ENCODE results near the gene OR52K2.
"Not testable (repeated sequence)": the region's sequence is repeated elsewhere in the genome, so short reads cannot be mapped to it uniquely, and the experiment has no call there.

Gene OR52K2
- 0 reads per million in 4 experiments for total RNA-seq

DNA sequence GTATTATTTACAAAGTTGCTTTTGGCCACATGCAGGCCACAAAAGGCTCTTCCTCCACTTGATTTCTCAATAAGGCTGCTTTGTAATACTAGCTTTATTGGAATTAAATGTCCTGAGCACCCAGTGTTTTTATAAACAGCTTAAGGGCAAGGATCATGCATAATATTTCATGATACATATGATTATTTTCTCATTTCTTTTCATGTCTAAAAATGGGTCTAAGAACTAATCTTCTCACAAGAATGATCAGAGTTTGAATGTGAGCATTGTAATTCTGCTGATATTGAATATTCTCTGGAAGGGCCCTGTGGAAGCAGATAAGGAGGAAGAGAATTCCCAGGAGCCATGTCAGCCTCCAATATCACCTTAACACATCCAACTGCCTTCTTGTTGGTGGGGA, at the start of gene OR52K2:
TSS of gene OR52K2 (plus strand) at position 301 of the 400 bp plus-strand sequence. CDS start at position 346, 45 bp downstream.
- DNase-seq = no peak

DNA sequence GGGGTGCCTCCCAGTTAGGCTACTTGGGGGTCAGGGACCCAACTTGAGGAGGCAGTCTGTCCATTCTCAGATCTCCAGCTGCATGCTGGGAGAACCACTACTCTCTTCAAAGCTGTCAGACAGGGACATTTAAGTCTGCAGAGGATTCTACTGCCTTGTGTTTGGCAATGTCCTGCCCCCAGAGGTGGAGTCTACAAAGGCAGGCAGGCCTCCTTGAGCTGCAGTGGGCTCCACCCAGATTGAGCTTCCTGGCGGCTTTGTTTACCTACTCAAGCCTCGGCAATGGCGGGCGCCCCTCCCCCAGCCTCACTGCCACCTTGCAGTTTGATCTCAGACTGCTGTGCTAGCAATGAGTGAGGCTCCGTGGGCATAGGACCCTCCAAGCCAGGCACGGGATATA, 42.9 kb upstream of the OR52K2 start:
- DNase-seq = not testable (repeated sequence)

- no peak for DNase-seq
Observed at GRCh38 chr11:4416306-4416705, 32.8 kb upstream of the OR52K2 start.

DNA sequence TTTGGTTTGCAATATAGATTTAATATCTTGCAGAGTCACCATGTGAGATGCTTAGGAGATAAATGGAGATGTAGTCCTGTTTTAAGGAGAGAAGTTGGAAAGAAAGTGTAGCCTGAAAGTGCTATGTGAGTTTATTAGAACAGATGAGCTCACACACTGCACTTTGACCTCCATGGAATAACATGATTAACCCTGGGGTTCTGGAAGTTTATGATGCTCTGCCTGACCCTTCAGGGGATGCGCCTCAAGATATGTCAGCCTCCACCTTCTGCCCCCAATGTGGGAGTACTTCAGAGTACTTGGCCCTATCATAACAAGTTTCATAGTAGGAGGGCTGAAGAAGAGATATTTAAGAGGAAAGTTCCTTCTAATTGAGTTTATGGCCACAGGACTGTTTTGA, 32.3 kb upstream of the OR52K2 start:
- no peak for DNase-seq

- DNase-seq = no peak
Observed at GRCh38 chr11:4418403-4418802, 30.7 kb upstream of the OR52K2 start.

DNA sequence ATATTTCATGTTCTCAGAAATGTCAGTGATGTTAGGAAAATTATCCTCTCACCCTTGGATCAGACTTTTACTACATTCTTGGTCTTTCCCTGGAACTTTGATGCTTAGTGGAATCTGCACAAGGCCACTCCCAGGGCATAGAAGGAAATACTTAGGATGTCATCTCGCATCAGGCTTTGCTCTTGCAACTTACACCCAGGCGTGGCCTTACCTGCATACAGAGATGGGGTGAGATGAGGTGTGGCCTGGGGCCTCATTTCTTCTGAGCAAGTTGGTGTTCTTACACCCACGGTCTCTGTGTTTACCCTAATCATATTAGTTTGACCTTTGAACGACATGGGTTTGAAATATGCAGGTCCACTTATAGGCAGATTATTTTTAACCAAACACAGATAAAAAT, 19.0 kb upstream of the OR52K2 start:
- no peak for DNase-seq

- no peak for DNase-seq
Observed at GRCh38 chr11:4433856-4434255, 15.2 kb upstream of the OR52K2 start.

- no peak for DNase-seq
Observed at GRCh38 chr11:4436411-4436810, 12.7 kb upstream of the OR52K2 start.

DNA sequence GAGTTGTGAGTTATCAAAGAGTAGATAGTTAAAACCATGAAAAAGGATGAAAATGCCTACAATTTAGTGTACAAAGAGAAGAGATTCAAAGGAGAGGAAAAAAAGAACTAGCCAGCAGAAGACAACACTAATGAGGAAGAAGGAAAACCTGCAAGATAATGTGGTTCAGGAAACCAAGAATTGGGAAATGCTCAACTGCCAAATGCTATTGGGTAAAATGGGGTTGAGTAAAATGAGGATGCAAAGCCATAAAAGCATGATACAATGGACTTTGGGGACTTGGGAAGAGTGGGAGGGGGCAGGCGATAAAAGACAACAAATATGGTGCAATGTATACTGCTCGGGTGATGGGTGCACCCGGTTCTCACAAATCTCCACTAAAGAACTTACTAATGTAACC, 7.6 kb upstream of the OR52K2 start:
- DNase-seq = no peak

DNA sequence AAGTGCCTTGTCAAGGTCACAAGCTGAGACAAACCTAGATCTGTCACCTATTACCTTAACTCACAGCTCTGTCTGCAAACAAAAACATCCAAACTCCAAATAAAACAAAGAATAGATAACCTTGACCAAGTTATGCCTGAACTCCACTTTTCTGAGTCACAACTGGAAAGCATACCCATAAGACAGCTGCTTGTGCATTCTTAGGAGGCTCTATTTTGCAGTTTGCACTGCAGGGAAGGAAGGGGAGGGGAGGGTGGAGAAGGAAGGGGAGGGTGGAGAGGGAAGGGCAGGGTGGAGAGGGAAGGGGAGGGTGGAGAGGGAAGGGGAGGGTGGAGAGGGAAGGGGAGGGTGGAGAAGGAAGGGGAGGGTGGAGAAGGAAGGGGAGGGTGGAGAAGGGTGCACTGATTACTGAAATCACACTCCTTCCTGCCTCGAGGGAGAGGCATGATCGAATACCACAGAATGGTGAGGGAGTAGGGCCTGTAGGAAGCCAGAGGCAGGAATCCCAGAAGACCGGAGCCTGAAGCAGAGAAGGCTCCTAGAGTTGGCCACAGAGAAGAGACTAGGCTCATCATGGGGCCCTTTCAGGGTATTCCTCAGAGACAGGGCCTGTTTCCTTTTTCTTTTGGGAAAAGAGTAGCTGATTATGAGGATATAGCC, 5.7 kb upstream of the OR52K2 start:
- no peak for DNase-seq

- no peak for DNase-seq
Observed at GRCh38 chr11:4453118-4453517, 4.0 kb downstream of the OR52K2 start.

GRCh38 chr11:4454021-4454420, 4.9 kb downstream of the OR52K2 start:
- no peak for DNase-seq

- no peak for DNase-seq
Observed at GRCh38 chr11:4455419-4455818, 6.3 kb downstream of the OR52K2 start.

DNA sequence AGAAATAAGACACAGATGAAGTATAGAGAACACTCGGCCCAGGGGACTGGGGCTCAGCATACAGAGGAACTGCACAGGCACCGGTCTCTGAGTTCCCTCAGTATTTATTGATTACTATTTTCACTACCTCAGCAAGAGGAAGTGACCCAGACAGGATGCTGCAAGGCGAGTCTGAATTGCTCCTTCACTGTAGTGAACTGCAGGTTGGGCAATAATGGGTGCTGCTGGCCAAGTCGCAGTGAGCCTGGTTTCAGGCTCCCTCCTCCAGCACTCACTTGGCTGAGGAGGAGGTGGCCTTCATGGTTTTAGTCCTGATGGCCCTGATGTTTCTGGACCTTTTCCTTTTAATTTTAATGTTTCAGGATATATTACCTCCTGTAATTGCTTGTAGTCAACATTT, 10.4 kb downstream of the OR52K2 start:
- no peak for DNase-seq

DNA sequence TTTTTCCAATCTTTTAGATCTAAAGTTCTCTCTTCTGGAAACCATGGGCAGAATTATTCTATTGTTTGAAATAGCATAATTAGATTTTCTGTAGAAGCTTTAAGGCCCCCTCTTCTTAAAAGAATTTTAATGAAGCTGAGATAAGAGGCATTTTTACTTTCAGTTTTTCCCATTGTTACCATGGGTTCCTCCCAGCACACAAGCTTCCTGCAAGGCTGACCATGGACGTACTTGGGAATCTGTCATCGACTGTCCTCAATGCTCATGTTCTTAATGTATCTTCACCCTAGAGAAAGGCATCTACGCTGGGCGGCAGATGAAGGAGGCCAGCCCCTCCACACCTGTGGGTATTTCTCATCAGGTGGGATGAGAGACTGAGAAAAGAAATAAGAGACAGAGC, 11.1 kb downstream of the OR52K2 start:
- DNase-seq = no peak

DNA sequence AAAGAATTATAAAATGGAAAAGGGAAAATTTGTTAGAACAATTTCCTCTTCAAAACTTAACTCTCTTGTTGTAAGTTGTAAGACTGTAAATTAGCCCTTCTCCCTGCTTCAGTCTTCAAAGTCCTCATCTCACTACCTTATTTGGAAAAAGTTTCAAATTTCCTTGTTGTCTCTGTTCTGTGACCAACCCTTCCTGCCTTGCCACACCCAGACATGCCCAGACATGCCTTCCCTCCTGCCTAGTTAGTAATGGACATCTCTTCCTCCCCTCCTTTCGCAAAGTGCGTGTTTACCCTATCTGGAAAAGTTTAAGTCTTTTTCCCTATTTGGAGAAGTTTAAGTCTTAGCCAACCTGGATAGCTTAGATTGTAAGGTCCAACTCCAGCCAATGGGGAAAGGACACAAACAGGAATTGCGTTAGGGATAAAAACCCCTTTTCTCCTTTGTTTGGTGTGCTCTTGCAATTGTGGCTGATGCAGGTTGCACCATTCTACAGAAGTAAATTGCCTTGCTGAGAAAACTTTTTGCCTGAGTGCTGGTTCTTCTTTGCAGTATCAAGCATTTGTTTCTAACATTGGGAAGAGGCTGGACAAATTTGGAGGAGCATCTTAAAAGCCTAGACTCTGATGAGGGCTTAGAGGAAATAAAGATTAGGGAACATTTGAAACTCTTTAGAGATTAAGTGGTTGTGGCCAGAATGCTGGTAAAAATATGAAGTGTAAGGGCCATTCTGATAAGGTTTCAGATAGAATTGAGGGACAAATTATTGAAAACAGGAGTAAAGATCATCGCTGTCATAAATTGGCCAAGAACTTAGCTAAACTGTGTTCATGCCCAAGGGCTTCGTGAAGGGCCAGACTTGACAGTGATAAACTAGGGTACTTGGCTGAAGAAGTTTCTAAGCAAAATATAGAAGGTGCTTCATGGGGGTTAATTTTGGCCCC, 15.4 kb downstream of the OR52K2 start:
- DNase-seq = no peak

- no peak for DNase-seq
Observed at GRCh38 chr11:4465407-4465806, 16.3 kb downstream of the OR52K2 start.

DNA sequence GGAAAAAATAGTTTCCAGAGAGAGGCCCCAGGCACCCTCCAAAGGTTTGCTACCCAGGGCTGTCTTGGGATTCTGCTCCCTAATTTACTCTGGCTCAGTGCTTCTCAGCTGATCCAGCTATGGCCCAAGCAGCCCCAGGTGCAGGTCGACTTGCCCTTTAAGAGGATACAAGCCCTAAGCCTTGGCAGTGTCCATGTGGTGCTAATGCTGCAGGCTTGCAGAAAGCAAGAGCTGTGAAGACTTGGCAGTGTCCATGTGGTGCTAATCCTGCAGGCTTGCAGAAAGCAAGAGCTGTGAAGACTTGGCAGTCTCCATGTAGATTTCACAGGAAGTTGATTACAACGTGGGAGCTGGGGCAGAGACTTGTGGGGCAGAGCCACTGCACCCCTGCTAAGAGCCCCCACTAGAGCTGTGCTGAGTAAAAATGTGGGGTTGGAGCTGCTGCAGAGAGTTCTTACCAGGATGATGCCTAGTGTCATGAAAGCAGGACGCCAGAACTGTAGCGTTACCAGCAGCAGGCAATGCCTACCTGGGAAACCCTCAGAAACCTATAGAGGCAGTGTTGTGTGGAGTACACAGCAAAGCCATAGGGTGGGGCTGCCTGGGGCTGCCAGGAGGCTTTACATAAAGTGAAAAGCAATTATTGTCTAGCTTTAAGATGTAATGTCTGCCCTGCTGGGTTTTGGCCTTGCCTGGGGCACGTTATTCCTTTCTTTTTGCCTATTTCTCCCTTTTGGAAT, 17.2 kb downstream of the OR52K2 start:
- DNase-seq = no peak

DNA sequence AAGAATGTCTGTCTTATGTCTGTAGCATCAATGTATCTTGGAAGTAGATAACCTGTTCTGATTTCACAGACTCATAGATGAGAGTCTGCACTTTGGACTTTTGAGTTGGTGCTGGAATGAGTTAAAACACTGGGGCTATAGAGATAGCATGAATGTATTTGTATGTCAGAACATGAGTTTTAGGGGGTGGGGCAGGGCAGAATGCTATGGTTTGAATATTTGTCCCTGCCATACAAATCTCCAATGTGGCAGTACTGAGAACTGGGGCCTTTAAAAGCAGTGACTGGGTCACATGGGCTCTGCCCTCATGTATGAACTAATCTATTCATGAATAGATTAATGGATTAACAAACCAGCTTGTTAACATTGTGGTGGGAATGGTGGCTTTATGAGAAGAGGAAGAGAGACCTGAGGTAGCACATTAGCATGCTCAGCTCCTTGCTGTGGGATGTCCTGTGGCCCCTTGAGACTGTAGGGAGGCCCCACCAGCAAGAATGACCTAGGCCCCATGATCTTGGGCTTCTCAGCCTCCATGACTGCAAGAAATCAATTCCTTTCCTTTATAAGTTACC, 17.9 kb downstream of the OR52K2 start:
- DNase-seq = no peak

DNA sequence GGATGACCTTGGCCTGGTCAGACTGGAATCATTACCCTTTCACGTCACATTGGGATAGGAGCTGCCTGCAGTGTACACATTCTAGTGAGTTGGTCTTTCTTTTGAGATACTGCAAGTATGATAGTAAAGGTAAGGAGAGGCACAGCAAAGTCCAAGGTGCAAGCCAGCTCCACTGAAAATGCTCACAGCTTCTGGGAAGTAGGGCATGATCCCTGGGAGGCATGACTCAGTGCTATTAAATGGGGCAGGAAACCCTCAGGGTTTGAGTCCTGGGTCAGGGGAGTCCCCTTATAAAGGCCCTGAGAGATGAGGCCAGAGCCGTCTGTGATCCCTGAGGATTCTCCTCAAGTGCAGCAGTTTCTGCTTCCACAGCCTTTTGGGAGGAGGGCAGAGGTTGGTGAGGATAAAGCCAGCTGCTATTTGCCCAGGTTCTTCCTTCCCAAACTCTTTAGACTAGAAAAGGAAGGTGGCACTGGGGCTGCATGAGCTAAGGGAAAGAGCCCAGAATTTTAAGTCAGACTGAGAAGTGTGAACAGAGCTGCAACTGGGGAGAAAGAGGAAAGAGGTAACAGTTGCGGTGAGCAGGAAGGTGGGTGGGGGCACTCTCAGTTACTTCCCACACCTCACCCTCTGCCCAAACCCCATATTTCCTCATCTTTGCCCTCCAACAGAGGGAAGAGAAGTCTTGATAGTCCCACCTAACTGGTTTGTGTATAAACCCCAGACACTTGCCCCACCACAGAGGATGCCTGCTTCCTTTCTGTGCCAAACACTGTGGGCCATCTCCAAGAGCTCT, 18.9 kb downstream of the OR52K2 start:
- no peak for DNase-seq

- no peak for DNase-seq
Observed at GRCh38 chr11:4479644-4480043, 30.5 kb downstream of the OR52K2 start.

- DNase-seq = no peak
Observed at GRCh38 chr11:4480577-4481239, 31.6 kb downstream of the OR52K2 start.
